GM19328 (cell line): Measurements from ENCODE around the gene FNDC3B.

Source experiments
- ATAC-seq: cut with Tn5 transposase; IDR thresholded peaks from one replicate; pipeline ENCODE4 v1.9.1; 2021; ENCODE audit warnings: mild to moderate bottlenecking, moderate library complexity; ENCODE audit not compliant: unreplicated experiment

FNDC3B gene

DNA sequence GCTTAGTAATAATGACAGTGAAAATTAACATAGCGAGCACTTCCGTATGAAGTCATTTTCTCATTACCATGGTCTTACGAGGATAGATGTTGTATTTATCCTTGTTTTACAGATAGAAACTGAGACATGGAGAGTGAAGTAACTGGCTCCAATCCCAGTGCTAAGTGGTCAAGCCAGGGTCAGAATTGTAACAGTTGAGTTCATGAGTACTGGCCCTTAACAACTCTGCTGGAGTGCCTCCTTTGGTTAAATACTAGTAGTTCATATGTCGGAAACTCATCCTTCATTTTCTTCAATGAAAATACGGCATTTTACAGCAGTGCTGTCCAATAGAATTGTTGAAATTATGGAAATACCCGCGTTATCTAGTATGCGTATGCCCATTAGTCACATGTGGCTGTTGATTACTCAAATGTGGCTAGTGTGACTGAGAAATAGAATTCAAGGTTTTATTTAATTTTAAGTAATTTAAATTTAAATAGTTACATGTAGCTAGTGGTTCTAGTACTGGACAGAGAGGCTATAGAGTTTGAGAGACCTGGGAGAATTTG is 32.5 kb downstream of the FNDC3B start:
- ATAC-seq: no peak

DNA sequence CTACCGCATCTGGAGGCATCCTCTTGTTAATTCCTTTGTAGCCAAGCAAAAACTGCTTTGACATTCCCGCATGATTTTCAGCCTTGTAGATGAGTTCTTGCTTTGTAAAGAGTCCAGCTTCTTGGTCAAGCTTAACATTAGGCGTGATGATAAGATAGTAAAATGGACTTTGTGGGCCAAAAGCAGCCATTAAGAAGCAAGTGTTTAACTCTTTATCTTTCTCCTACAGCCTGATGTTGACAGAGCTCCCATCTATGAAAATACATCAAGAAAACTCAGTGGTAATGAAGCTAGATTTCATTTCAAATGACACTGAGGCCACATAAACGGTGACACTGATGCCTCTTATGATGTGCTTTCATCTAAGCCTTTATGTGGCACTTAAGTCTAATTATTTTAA is 33.2 kb downstream of the FNDC3B start:
- ATAC-seq: no peak

DNA sequence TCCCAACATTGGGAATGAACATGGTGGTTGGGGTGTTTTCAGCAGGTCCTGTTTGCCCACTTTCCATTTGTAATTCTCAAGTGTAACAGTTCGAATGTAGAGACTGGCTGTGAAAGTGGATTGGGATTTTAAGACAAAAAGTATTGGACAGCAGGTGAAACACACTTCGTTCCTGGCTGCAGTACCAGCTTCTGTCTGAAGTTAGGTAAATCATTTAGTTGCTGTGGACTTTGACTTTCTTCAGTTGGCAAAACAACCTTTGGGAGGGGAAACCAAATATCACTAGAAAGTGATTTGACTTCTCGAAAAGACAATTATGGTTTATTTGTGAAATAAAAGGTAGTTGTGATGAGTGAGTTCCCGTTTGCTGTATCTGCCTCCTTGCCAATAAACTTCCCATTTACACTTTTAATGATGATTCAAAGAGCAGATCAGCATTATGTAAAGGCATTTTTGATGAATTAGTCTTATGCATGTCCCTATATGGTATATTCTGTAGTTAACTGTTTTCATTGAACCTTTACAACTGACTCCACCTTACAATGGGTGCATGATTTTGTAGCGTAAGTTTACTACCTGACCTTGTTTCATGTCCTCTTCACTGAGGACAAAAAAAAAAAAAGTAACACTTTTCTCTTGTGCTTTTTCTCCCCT is 34.0 kb downstream of the FNDC3B start:
- ATAC-seq: no peak

DNA sequence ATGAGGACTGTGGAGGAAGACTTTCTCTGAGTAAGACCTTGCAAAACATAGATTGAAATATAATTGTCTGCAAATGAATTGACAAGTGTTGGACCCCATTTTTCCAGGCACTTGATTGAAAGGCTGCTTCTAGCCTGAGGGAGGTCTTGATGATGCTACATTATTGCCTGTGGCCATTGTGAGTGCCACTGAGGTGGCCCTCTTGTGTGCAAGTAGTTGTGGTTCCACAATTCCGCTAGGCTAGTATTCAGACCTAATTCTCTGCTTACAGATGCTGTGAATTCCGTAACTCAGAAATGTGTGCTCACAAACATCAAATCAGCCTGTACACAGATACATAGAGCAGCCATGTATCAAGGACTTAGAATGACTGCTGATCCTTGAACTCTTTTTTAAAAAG is 34.7 kb downstream of the FNDC3B start:
- ATAC-seq: no peak

DNA sequence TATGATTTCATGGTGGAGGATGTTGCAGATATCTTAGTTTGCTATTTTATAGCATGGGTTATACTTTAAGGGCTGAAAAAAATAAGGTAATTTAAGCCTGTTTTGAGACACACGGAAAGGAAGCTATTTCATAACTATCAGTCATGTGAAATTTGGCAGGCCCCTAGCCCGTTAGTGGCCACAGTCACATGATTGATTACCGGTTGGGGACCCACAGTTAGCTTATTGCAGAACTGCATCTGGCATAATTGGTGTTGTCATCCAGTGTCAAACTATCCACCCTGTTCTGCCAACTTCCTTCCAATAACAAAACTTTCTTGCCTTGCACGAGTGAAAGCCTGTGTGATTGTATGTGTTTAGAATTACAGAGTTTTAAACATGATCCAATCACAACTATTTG is 35.2 kb downstream of the FNDC3B start:
- no peak for ATAC-seq

DNA sequence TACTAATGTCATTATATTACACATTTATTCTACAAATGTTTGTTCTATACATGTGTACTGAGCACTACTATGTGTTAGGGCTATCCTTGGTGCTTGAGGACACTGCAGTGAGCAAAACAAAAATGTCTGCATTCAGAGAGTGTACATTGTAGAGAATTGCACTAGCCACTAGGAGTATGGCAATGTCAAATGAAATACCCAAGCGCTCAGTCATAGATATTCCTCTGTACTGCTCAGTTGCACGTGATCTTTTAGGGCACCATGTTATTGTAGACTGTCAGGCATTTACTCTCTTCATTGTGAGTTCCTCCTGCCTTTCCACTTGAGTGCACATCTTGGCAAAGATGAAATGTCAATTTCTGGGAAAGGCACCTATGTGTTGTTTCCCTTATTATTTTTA is 36.8 kb downstream of the FNDC3B start:
- no peak for ATAC-seq

DNA sequence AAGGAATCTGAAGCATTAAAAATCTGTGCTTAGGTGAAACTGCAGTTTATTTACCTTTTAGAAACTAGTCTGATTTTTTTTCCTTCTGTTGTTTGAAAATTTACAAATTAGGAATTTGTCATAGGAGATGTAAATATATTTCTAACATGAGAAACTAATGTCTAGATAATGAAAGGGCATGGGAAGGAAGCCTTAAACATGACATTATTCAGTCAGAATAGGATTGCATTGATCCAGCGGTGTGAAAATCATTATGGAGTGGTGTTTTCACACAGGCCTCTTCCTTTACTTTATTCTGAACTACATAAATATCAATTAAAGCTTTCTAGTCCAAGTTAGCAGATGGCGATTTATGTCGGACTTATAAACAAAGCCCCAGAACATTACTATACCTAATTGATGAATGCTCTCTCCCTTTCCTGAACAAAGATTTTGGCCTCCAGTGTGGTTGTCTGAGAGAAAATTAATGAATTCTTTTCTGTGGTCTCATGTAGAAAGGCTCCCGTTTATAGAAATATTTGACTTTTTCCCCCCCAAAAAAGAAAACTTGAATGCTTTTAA is 37.9 kb downstream of the FNDC3B start:
- ATAC-seq: no peak

DNA sequence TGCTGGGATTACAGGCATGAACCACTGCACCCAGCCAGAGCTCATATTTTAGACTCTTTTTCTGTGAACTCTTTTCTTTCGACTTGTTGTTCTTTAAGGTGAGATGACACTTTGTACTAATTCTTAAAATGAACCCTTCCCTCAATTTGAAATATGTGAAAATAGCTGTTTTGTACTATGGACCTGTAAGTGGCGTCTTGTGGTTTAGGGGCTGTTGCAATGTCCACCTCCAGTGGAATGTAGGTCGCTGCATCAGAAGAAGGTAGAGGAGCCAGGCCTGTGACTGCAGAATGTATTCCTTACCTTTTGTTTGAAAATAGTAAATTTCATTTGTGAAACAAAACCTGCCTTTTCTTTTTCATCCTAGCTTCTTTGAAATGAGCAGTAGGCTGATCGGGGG is 38.9 kb downstream of the FNDC3B start:
- ATAC-seq: no peak

DNA sequence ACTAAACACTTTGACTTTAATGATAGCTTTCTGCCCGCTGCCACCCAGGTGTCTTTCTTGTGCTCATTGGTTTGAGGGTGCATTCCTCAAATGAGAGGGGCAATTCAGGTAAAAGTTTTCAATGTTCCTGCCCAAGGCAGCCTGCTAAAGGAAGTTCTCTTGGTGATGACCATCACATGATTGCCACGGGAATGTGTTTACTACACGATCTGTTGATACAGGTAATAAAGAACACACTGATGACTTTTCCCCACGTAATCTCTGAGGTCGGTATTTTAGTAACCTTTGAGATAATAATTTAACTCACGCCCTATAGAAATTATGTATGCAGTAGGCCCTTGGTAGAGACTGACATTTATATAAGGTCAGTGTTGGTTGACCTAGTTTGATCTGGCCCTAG is 39.3 kb downstream of the FNDC3B start:
- ATAC-seq: no peak

DNA sequence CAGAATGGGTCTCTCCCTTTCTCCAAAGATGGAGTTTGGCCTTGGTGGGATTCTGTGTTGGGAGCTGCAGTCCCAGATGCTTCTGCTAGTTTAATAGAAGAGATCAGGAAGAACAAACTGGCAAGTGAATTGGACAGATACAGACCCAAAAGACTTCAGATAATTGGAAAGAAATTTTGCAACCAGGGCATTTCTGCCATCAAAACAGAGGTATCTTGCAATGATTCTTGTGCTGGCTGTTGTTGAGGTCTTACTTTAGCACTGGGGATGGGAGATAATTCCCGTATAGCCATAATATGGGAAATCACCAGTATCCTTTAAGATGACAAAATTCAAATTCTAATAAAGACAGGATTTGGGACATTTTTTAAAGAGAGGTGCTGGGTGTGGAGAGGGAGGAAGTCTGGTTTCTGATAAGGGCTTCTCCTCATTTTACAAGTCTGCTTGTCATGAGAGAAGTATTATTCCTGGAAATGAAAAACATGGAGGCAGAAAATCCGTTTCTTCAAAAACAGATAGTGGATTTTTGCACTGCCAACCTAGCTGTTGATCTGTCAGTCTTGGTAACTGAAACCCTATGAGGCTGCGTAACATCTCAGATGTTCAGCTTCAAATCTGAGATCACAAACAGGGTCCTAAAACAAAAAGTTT is 40.1 kb downstream of the FNDC3B start:
- ATAC-seq: no peak

DNA sequence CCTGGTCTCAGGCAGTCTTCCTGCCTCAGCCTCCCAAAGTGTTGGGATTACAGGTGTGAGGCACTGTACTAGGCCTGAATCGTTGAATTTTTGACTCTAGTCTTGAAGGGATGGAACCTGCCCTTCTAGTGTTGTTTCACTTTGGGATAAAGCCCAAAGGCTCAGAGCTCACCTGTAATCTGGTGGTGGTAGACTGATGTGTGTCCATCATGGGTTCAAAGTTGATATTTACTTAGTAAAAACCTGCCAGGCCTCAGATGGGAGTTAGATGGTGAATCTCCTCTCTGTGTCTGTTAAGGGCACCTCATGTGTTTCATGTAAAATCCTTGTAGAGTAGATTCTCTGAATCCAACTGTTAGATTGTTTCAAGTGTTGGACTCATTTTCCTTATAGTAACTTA is 41.1 kb downstream of the FNDC3B start:
- no peak for ATAC-seq

DNA sequence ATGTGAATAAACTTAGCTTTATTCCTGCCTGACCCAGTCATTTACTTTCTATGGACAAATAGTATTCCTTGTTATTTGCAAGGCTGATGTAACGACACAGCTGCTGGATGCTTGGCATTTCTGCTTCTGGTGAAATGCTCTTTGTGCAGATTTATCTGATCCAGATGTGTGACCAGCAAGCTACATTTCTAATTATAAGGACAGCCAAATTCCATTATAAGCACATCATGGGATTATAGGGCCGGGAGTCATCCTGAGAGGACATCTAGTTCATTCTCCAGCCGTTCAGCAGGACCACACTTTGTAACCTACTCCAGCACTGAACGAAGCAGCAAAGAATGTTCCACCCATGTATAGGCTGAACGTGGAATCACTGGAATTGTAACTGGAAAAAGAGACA is 42.9 kb downstream of the FNDC3B start:
- no peak for ATAC-seq

DNA sequence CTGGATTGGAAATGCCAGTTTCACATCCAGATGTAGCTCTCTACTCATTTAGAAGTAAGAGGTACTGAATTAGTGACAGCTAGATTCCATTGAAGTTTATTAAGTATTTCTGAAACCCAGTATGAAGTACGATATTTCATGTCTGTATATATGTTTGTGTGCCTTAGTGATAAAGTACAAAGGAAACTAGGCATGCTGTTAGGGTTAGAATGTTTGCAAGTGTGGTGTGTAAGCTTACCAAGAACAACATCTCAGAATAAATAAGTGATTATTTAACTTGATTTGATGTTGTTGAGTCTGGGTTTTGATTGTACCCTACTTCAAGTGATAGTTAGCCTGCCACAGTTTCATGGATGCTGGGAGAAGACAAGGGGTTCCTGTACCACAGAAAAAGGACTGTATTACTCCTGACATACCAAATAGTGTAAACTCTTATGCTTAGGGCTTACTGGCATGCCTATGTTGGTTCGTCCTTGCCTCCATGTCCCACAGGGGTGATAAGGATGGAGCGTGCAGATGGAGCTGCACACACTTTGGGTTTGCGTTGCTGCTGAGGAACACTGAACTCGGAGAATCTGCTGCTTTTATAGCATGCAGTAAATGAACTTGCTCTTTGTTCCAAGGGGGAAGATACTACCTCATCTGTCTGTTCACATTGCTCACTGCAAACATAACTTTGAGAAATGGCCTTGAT is 43.6 kb downstream of the FNDC3B start:
- no peak for ATAC-seq

DNA sequence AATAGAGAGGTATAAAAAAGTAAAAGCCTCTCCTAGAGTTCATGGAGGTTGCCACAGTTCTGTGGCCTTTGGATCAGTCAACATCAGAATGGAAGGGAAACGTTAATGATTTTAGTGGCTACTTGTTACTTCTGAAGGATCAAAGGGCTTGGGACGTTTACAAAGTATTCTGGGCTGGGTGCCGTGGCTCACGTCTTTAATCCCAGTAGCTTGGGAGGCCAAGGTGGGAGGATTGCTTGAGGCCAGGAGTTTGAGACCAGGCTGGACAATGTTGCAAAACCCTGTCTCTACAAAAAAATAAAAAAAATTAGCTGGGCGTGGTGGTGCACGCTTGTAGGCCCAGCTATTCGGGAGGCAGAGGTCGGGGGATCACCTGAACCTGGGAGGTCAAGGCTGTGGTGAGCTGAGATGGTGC is 44.6 kb downstream of the FNDC3B start:
- no peak for ATAC-seq

DNA sequence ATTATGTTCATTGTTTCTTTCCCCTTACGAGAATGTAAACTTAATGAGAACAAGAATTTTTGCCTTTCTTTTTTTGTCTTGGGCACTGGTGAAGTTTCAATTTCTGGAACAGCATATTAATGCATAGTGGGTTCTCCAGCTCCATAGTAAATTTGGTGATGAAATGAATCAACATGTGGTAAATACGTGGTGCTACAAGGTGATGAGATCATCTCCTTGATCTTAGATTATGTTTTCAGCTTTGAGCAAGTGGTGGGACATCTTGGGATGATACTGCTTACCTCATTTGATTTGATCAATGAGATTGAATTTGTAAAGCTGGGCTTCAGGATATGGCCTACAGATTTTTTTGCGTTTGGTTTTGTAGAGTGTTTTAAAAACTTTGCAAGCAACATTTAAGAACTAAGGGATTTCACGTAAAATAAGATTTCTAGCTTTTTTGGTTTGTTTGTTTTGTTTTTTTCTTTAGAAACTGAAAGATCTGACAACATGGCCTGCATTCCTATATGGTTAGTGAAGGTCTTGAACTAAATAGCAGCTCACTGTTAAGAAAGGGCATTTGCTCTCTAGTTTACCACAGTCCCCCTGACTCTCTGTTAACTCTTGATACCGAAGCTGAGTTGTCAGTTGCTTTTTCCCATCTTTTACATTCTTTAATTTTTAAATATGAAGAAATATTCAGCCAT is 45.6 kb downstream of the FNDC3B start:
- no peak for ATAC-seq

DNA sequence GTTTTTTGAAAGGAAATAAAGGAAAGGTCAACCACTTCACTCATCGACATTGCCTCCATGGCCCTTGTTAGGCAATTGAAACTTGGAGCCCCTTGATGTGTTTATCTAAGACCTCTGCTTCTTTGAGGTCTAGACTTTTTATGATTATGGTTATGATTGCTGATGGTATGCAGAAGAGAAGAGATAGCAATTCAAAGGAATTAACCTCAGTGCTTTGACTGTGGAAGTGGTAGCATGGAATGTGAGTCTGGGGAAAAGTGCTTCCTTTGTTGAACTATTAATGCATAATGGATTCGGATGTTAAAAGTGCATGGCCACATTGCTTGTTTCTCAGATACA is 46.1 kb downstream of the FNDC3B start:
- ATAC-seq: no peak

DNA sequence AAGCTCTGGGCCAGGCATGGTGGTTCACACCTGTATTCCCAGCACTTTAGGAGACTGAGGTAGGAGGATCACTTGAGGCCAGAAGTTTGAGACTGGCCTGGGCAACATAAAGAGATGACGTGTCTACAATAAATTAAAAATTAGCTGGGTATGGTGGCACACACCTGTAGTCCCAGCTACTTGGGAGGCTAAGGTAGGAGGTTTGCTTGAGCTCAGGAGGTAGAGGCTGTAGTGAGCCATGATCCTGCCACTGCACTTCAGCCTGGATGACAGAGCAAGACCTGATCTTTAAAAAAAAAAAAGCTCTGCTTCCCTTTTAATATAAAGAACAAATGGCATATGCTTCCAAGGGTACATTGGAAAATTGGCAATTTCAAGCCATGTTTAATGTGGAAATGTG is 46.7 kb downstream of the FNDC3B start:
- no peak for ATAC-seq

DNA sequence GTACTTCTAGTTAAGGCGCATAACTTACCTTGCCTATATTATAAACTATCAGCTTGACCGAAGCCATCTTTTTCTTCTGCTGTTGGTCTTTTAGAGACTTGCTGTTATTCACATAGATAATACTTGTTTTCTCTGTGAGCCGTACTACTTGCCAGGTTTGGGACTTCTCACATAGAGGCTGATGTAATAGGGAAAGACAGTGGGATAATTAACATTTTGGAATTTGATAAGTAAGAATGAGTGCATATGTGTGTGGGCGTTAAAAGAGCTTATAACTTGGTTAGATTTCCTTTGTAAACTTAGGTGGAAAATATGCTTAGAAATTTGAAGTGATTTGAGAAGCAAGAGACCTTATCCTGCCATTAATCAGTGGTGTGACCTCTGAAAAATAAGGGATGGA is 47.8 kb downstream of the FNDC3B start:
- ATAC-seq: no peak

DNA sequence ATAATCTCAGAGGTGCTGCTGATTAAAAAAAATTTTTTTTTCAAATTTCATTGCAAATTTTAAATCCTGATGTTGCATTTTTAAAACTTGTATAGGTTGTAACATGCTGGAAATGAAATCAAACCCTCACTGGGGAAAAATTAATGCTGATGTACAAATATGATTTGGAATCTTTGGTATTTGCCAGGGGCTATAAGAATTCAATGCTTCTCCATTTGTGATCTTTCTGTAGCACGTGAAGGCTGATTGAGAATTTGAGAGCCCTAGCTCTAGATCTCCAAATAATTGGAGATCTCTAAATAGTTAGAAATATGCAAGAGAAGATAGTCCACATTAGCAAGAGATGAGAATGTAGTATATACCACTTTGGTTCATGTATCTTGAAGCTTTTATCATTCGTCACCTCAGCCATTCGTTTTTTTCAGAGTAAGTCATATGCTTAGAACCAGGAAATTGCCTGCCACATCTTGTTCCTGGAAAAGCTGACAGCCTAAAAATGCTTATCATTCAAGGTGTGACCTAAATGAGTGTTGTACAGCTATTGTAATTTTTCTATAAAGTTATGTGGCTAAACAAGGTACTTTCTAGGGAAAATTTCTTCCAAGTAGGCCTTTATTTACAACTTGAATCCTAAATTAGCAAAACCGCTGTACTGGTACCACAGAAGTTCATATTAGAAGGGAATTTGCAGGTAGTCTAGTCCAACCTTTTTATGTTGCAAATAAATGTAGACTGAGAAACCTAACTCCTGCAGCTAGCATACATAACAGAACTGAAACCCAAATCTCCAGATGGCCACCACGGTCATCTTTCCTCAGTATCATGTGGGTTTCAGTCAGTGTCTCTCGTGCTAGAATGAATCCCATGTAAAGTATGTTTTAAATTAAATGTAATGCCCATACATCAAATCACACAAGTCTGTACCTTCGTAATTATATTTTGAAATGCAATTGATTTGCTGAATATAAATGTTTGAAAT is 48.5 kb downstream of the FNDC3B start:
- no peak for ATAC-seq

DNA sequence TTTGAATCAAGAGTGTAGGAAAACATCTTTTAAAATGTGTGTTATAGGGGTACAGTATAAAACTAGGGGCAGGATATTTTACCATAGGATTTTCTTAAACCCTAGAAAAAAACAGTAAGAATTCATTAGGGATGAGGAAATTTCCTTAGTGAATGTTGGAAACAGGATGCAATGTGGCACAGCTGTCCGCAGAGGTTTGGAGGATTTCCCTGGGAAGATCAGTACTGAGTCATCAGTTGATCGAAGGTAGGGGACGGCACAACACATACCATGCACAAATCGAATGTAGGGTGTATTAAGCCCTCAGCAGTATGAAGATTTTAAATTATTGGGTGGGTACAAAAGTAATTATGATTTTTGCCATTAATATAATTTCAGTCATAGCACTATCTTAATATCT is 49.9 kb downstream of the FNDC3B start:
- ATAC-seq: no peak
